Activated B cell treated with CpG ODN at 0.5 μM for 24 hours (primary cell): Measurements from ENCODE around the gene IRAK3. TPM values are rescaled to one million over a fixed set of nuclear protein-coding genes. Genes with fewer than 3 reads are reported as not detected.
"Not testable (repeated sequence)": the region's sequence is repeated elsewhere in the genome, so short reads cannot be mapped to it uniquely, and the experiment has no call there.

Experiments
- ATAC-seq: fragments of 200-7000 bp; cut with Tn5 transposase; one replicate; pipeline ENCODE4 v1.10.0; 2021; ENCODE audit warnings: low read depth, mild to moderate bottlenecking, moderate library complexity
- CTCF ChIA-PET: fragments of 350-600 bp; sonication (Branson Sonifier 250); formaldehyde crosslinking; loops from one replicate; lab custom pipeline; 2021; ENCODE audit warnings: antibody characterized with exemption; lab: Charles Lee
- POLR2A ChIA-PET: fragments of 350-600 bp; sonication (Branson Sonifier 250); formaldehyde crosslinking; loops from one replicate; lab custom pipeline; 2021; ENCODE audit warnings: antibody characterized with exemption; lab: Charles Lee
- DNase-seq: peaks from one replicate; pipeline ENCODE4 v3.0.0; 2022
- H3K27ac Mint-ChIP-seq: one replicate; pipeline ENCODE4 v1.8.0; 2020; ENCODE audit warnings: mixed read lengths
- H3K27me3 Mint-ChIP-seq: one replicate; pipeline ENCODE4 v1.8.0; 2021; ENCODE audit warnings: mixed read lengths
- H3K36me3 Mint-ChIP-seq: one replicate; pipeline ENCODE4 v1.8.0; 2021; ENCODE audit warnings: low read depth, mixed read lengths
- H3K4me1 Mint-ChIP-seq: one replicate; pipeline ENCODE4 v1.8.0; 2021; ENCODE audit warnings: mixed read lengths
- H3K4me3 Mint-ChIP-seq: one replicate; pipeline ENCODE4 v1.8.0; 2020; ENCODE audit warnings: mild to moderate bottlenecking, mixed read lengths
- H3K9me3 Mint-ChIP-seq: one replicate; pipeline ENCODE4 v1.8.0; 2020; ENCODE audit warnings: mixed read lengths
- CTCF ChIP-seq: fragments of 200-600 bp; IDR thresholded peaks from one replicate; pipeline ENCODE4 v1.8.0; 2022; ENCODE audit warnings: antibody characterized with exemption, mild to moderate bottlenecking
- intact Hi-C: fragments of 100-400 bp; cut with micrococcal nuclease; formaldehyde crosslinking; loops from one replicate; pipeline ENCODE4 v1.15.1; 2024
- total RNA-seq: library from RNA; stranded (reverse); gene quantifications from 2 replicates; pipeline ENCODE4 v1.2.3, GENCODE V29; 2022

The IRAK3 gene
- total RNA-seq, 1 donor from 2014 or later = 6.6 TPM

- Mint-ChIP-seq H3K27ac (no peak overlapping the region), H3K4me1 (peaks cover 8% of the 10 kb centered on the region), H3K36me3 (no peaks in the 10 kb centered on the region), H3K4me3 (no peak overlapping the region), H3K9me3 (peaks cover 6% of the 10 kb centered on the region), H3K27me3 (peaks cover 28% of the 10 kb centered on the region)
- no peak for TF ChIP-seq CTCF
- ChIA-PET POLR2A (interaction anchor here (3.3 kb wide), 1 partner anchor 13 kb away, joined by 9 read pairs; the partner anchor contains the start of gene TMBIM4), CTCF (interaction anchor here (0.6 kb wide), 1 partner anchor 10 kb away, joined by 4 read pairs; no protein-coding TSS in a partner anchor)
- intact Hi-C loops = no loop called here
- ATAC-seq (no peak), DNase-seq (no peak)
Measured at GRCh38 chr12:66182956-66183355, 6.1 kb upstream of the IRAK3 start.

- H3K36me3 Mint-ChIP-seq, DNase-seq, ATAC-seq, H3K9me3 Mint-ChIP-seq, CTCF ChIA-PET, POLR2A ChIA-PET, H3K4me3 Mint-ChIP-seq, intact Hi-C loops: not testable (repeated sequence)
- peaks cover 18% of the 10 kb centered on the region for H3K4me1 Mint-ChIP-seq
- H3K27ac Mint-ChIP-seq = peak overlapping the region; percentile 55
- H3K27me3 Mint-ChIP-seq = peaks cover 26% of the 10 kb centered on the region
Measured at GRCh38 chr12:66184822-66185221, 4.2 kb upstream of the IRAK3 start.

- no peak for DNase-seq
- intact Hi-C loops = no loop called here
- H3K4me3 Mint-ChIP-seq = peak overlapping the region; percentile 71
- no peak for TF ChIP-seq CTCF
- POLR2A ChIA-PET = interaction anchor here (0.5 to 2.2 kb wide), 5 partner anchors 10 to 49 kb away, joined by 3 to 16 read pairs (median 4); partner anchors contain the start of gene TMBIM4
- H3K4me1 Mint-ChIP-seq = peaks cover 32% of the 10 kb centered on the region
- H3K27me3 Mint-ChIP-seq = peaks cover 32% of the 10 kb centered on the region
- H3K36me3 Mint-ChIP-seq = no peaks in the 10 kb centered on the region
- ATAC-seq = peak; percentile 3
- CTCF ChIA-PET = interaction anchor here (0.9 kb wide), 1 partner anchor 17 kb away, joined by 3 read pairs; the partner anchor contains the start of gene TMBIM4
- peak overlapping the region; percentile 66 for H3K27ac Mint-ChIP-seq
- peaks cover 6% of the 10 kb centered on the region for H3K9me3 Mint-ChIP-seq
Measured at GRCh38 chr12:66187036-66187435, 2.0 kb upstream of the IRAK3 start.

GRCh38 chr12:66187821-66188220 is 1.2 kb upstream of the IRAK3 start:
- peak overlapping the region; percentile 3 for H3K27ac Mint-ChIP-seq
- intact Hi-C loops = loop anchor here (1.0 kb wide), 1 partner anchor 57 kb away; no protein-coding TSS in a partner anchor
- H3K27me3 Mint-ChIP-seq = peaks cover 26% of the 10 kb centered on the region
- no peak for TF ChIP-seq CTCF
- peaks cover 6% of the 10 kb centered on the region for H3K9me3 Mint-ChIP-seq
- peaks cover 32% of the 10 kb centered on the region for H3K4me1 Mint-ChIP-seq
- CTCF ChIA-PET = no interaction called here
- peak overlapping the region; percentile 25 for H3K4me3 Mint-ChIP-seq
- H3K36me3 Mint-ChIP-seq = no peaks in the 10 kb centered on the region
- no peak for ATAC-seq
- POLR2A ChIA-PET = interaction anchor here (2.2 kb wide), 1 partner anchor 18 kb away, joined by 16 read pairs; the partner anchor contains the start of gene TMBIM4
- DNase-seq = no peak

GRCh38 chr12:66189486-66189843 is 451 bp downstream of the IRAK3 start:
- Mint-ChIP-seq H3K27ac (peak overlapping the region; percentile 38), H3K4me3 (peak overlapping the region; percentile 79), H3K36me3 (no peaks in the 10 kb centered on the region), H3K27me3 (peaks cover 18% of the 10 kb centered on the region), H3K4me1 (peaks cover 40% of the 10 kb centered on the region), H3K9me3 (peaks cover 4% of the 10 kb centered on the region)
- no peak for TF ChIP-seq CTCF
- POLR2A ChIA-PET = interaction anchor here (0.6 to 5.0 kb wide), 3 partner anchors 9 to 28 kb away, joined by 4 to 34 read pairs (median 4); partner anchors contain the start of gene TMBIM4
- CTCF ChIA-PET = interaction anchor here (1.1 kb wide), 1 partner anchor 20 kb away, joined by 4 read pairs; the partner anchor contains the start of gene TMBIM4
- no peak for DNase-seq
- intact Hi-C loops = loop anchor here (1.0 kb wide), 2 partner anchors 8 to 20 kb away; partner anchors contain the start of gene TMBIM4
- no peak for ATAC-seq
